GM03348 (cell line): ENCODE results near the gene PGAP3.
A peak's percentile ranks its signal among the peaks of the same experiment; 100 is the strongest.

Source experiments
- DNase-seq: peaks from one replicate; pipeline ENCODE4 v3.0.0; 2012; ENCODE audit warnings: low spot score

PGAP3 gene

GRCh38 chr17:39621523-39622379 lies 66.1 kb downstream of the PGAP3 start:
- DNase-seq = peak; percentile 92
